Activated CD8-positive, alpha-beta memory T cell treated with anti-CD3 and anti-CD28 coated beads, Interleukin-2, amount 50 U/mL, for 4 hours (primary cell): Measurements from ENCODE around the gene RFC3.
"Not testable (repeated sequence)": the region's sequence is repeated elsewhere in the genome, so short reads cannot be mapped to it uniquely, and the experiment has no call there.

Experiments used
- DNase-seq: peaks from one replicate; pipeline ENCODE4 v3.0.0-alpha.2; 2020

Gene RFC3

GRCh38 chr13:33817901-33818706 is at the start of gene RFC3:
RFC3 (plus strand) TSS chr13:33818149; CDS start chr13:33818179, 30 bp downstream.
- DNase-seq, result peak; percentile 89

GRCh38 chr13:33771296-33771695 is 46.7 kb upstream of the RFC3 start:
- no peak for DNase-seq

GRCh38 chr13:33773790-33774462 is 44.0 kb upstream of the RFC3 start:
- no peak for DNase-seq

DNA sequence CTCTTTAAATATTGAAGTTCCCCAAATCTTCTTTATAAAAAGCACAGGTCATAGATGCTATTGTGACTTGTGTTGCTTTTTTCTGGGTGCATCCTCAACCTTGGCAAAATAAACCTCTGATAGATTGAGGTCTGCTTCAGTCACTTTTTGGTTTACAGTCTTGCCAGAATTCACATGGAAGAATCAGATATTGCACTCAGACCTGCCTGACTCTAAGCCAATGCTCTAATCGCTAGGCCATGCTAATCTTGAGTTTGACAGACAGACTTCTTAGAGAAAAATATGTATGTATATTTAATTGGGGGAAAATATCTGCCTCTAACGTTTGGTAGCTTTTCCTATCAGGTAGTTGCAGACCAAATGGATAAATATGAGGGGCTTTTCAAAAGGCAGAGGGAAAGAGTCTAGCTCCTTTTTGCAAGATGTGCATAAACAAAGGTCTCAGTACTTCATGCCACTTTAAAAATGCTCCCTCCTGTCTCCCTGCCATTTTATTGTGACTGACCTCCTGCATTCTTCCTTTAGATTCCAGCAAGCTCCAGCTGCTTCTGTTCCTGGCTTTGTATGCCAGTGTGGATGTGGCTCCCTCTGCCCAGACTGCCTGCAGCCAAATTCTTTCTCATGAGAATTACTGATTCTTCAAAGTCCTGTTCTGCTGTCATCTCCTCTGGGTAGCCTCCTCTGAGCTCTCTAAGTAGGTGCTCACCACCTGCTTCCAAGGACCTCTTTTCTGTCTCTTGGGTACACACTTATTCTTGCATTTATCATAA is 42.4 kb upstream of the RFC3 start:
- DNase-seq, result no peak

DNA sequence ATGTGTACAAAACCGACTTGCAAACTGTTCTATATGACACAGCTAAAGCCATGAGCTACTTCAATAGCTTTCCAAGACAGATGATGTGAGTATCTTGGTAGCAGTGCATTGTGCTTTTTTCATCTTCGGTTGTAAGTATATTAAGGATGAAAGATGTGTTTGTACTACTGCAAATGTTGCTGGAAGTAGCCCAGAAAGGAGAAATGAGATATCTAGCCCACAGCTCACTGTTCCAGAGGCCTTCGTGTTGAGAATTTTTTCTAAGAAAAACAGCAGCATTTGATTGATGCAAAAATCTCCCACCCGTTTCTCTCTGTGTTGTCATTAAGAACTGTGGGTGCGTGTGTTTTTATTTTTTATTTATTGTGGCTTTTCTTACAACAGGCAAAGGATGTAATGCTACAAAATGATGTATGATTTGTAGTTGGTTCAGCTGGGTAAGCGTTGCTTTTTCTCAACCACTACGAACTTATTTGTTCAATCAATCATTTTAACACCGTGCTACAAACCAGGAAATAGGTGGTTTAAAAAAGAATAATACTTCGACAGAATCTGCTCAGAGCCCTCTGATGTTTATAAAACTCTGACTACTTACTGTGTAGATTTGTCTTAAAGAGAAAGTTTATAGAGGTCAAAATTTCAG is 41.6 kb upstream of the RFC3 start:
- DNase-seq, result no peak

DNA sequence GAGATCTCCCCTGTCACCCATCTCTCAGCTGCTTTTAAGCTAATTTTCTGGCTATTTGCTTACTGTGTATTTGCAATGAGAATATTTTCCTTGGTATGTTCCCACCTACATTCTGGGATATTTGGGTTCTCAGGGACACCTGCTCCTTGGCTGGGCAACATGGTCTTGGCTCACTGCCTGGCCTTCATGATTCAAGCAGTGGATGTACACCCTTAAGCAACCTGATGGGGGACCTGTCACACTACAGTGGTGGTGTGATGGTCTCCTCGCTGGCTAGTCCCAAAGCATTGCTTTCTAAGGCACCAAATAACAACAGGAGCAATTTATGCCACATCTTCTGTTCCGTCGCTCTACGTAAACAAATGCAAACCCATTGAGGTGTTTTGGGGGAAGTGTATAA is 35.3 kb upstream of the RFC3 start:
- DNase-seq, result no peak

DNA sequence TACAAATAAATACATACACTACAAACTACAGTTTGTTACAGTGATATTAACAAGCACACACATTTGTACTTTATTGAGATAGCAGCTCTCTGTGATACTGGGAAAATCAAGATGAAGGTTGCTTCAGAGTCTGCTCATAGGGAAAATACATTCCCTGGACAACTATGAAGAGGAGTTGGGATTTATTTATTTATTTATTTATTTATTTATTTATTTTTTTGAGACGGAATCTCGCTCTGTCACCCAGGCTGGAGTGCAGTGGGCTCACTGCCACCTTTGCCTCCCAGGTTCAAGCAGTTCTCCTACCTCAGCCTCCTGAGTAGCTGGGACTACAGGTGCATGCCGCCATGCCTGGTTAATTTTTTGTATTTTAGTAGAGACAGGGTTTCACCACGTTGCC is 34.7 kb upstream of the RFC3 start:
- DNase-seq, result not testable (repeated sequence)

DNA sequence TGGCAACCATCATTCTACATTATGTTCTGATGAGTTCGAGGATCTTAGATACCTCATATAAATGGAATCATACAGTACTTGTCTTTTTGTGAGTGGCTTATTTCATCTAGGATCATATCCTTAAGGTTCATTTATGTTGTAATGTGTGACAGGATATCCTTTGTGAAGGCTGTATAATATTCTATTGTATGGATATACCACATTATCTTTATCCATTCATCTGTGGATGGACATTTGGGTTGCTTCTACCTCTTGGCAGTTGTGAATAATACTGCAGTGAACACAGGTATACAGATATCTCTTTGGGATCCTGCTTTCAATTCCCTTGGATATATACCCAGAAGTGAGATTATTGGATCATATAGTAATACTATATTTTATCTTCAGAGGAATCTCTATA is 33.2 kb upstream of the RFC3 start:
- DNase-seq, result no peak

DNA sequence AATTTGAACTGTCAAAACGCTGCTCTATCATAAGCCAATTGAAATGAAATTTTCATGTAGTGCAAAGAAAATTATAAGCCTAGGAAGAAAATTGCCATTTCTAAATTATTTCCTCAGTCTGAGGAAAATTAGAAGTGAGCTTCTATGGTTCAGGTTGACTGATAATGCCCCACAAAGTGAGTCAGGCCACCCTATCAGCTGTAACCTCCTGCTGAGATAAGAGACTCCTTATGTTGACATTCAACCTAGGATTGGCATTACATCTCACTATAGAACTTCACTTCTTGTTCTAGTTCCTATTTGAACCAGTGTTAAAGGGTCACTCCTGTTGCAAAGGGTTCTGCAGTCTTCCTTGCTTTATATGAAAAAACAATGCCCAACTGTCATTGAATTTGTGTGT is 32.6 kb upstream of the RFC3 start:
- DNase-seq, result no peak

GRCh38 chr13:33787051-33787591 is 30.8 kb upstream of the RFC3 start:
- DNase-seq, result no peak

GRCh38 chr13:33789066-33789606 is 28.8 kb upstream of the RFC3 start:
- DNase-seq, result no peak

DNA sequence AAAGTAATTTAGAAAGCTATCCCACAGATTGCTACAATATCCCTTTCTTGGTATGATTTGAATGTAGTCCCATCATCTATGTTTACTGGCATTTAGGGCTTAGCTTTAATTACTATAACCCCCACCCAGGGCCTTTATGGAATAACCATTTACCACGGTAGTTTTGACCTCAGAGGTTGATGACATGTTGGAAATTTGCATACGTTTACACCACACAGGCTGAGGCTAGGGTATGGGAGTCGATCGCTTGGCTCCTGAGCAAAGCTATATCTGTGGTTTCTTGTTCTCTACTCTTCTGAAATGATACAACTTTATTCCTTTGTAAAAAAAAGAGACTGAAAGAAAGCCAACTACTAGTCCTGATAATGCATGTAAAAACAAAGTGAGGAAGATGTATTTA is 28.2 kb upstream of the RFC3 start:
- DNase-seq, result no peak

GRCh38 chr13:33793726-33794125 is 24.2 kb upstream of the RFC3 start:
- no peak for DNase-seq

- no peak for DNase-seq
Measured at GRCh38 chr13:33794576-33794975, 23.4 kb upstream of the RFC3 start.

DNA sequence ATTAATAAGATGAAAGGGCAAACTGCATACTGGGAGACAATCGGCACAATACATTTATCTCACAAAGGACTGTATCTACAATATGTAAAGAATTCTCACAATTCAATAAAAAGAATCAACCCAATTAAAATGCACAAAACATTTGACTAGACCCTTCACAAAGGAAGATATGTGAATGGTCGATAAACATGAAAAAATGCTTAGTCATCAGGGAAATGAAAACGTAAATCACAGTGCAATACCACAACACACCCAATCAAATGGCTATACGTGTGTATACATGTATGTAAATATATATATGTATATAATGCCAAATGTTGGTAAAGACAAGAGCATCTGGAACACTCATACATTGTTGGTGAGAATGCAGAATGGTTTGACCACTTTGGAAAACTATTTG is 21.9 kb upstream of the RFC3 start:
- no peak for DNase-seq

- DNase-seq, result no peak
Measured at GRCh38 chr13:33797622-33798021, 20.3 kb upstream of the RFC3 start.

DNA sequence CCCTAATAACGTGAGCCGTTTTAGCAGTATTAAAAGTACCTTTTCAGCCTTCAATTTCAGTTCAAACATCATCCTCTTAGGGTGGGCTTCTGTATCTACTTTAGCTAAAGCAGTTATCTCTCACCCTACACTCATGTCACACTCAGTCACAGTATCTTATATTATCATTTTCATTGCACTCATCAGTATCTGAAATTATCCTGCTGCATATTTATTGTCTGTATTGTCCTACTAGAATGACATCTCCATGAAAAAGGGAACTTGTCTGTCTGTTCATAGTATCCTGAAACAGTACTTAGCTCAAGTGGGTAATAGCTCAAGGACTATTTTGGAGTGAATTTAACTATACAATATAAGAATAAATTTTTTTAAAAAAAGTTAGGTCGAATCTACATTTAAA is 19.9 kb upstream of the RFC3 start:
- DNase-seq, result no peak

DNA sequence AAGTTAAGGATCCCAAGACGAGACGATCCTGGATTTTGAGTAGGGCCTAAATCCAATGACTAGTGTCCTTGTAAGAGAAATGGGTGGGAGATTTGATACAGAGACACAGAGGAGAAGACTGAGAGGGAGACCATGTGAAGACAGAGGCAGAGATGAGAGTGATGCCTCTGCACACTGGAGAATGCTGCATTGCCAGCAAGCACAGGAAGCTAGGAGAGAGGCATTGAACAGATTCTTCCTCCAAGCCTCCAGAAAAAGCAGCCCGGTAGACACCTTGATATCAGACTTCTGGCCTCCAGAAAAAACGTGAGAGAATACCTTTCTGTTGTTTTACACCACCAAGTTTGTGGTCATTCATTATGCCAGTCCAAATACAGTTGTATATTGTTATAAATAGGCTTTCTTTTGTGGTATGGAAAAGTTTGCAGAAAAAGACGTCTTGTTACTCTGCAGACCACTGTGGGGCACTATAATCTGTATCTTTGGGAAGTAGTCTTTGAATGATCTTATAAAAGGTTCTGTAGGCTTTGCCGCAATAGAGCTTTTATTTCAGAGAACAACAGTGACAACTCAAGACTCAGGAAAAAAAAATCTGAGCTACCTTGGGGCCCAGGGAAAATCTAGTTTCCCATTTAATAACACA is 17.9 kb upstream of the RFC3 start:
- no peak for DNase-seq

GRCh38 chr13:33800646-33801186 is 17.2 kb upstream of the RFC3 start:
- no peak for DNase-seq

DNA sequence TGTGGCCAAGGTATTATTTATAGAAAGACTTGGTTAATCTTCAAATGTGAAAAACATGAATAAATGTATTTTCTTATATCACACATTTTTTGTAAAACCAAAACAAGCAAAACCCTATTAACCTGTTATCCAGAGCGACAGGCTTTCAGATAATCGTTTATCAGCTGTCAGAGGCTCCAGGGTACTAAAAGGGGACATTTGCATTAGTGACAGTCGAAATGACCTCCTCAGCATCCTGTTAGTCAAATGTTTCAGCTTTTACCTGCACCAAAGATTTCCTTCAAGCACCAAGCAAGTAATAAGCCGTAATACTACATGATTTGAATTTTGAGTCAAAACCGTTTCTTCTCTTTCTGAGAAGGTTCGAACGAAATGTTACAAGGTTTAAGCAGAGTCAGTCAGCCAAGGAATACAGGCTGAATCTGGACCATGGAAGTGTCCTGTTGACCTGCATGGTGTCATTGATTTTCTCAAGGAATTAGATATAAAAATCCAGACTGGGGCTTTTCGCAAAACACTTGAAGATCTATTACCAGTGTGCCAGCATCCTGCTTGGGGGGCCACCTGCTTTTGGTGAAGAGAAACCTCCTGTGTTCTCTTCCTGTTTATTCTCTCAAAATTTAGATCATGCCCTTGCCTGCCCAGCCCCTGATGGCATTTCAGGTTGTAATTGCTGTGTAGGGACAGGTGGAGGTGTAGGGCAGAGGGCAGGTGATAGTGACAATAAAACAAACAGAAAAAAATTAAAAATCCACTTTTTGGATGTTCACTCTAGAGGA is 11.3 kb upstream of the RFC3 start:
- DNase-seq, result no peak

- DNase-seq, result not testable (repeated sequence)
Measured at GRCh38 chr13:33812829-33813228, 5.1 kb upstream of the RFC3 start.
